ENCODE data around the gene DDX4.
"Not testable (repeated sequence)": the region's sequence is repeated elsewhere in the genome, so short reads cannot be mapped to it uniquely, and the experiment has no call there.

The DDX4 gene

GRCh38 chr5:55815939-55816338 is 78.1 kb downstream of the DDX4 start:
- in situ Hi-C loops (cut with MboI; ENCODE audit: low sequenced_read_pairs); DNase-seq (ENCODE audit: low spot score in 2 of 2); H3K4me1 ChIP-seq: not testable (repeated sequence)

GRCh38 chr5:55816342-55816741 is 78.5 kb downstream of the DDX4 start:
- no peaks in the 10 kb centered on the region for H3K4me1 ChIP-seq
- in situ Hi-C loops (cut with MboI; ENCODE audit: low sequenced_read_pairs) = no loop called here
- H3K36me3 ChIP-seq (replicated peaks) = no peaks in the 10 kb centered on the region
- no peaks in the 10 kb centered on the region for H3K9me3 ChIP-seq
- H3K27me3 ChIP-seq (ENCODE audit: low read depth) = no peaks in the 10 kb centered on the region; the same call in 1 of the 2 replicates
- no peak for DNase-seq (ENCODE audit: low spot score in 2 of 2)
- no peak overlapping the region for H3K4me3 ChIP-seq

More at GRCh38 chr5:55815939-55816338, 78.1 kb downstream of the DDX4 start:
- H3K36me3 ChIP-seq (replicated peaks); H3K4me3 ChIP-seq; H3K27me3 ChIP-seq (ENCODE audit: low read depth); H3K9me3 ChIP-seq: not testable (repeated sequence)

- H3K27me3 ChIP-seq (ENCODE audit: low read depth) = no peaks in the 10 kb centered on the region; the same call in 1 of the 2 replicates
- no peak for DNase-seq (ENCODE audit: low spot score in 2 of 2)
- no peak overlapping the region for H3K4me3 ChIP-seq
- H3K36me3 ChIP-seq (replicated peaks) = no peaks in the 10 kb centered on the region
- in situ Hi-C loops (cut with MboI; ENCODE audit: low sequenced_read_pairs) = no loop called here
- H3K9me3 ChIP-seq = no peaks in the 10 kb centered on the region
- no peaks in the 10 kb centered on the region for H3K4me1 ChIP-seq
Measured at GRCh38 chr5:55817030-55817429, 79.2 kb downstream of the DDX4 start.

- H3K4me1 ChIP-seq = no peaks in the 10 kb centered on the region
- no peaks in the 10 kb centered on the region for H3K9me3 ChIP-seq
- H3K27me3 ChIP-seq (ENCODE audit: low read depth) = no peaks in the 10 kb centered on the region; the same call in 1 of the 2 replicates
- in situ Hi-C loops (cut with MboI; ENCODE audit: low sequenced_read_pairs) = no loop called here
- H3K36me3 ChIP-seq (replicated peaks) = no peaks in the 10 kb centered on the region
- no peak for DNase-seq (ENCODE audit: low spot score in 2 of 2)
- no peak overlapping the region for H3K4me3 ChIP-seq
Measured at GRCh38 chr5:55820488-55820887, 82.6 kb downstream of the DDX4 start.

GRCh38 chr5:55821731-55822512 is 84.1 kb downstream of the DDX4 start:
- DNase-seq (ENCODE audit: low spot score in 2 of 2) = no peak
- Histone ChIP-seq H3K4me1 (no peaks in the 10 kb centered on the region), H3K4me3 (no peak overlapping the region), H3K27me3 (ENCODE audit: low read depth) (no peaks in the 10 kb centered on the region; the same call in 1 of the 2 replicates), H3K36me3 (replicated peaks) (no peaks in the 10 kb centered on the region), H3K9me3 (no peaks in the 10 kb centered on the region)
- in situ Hi-C loops (cut with MboI; ENCODE audit: low sequenced_read_pairs) = no loop called here

- Histone ChIP-seq H3K36me3 (replicated peaks) (no peaks in the 10 kb centered on the region), H3K27me3 (ENCODE audit: low read depth) (no peaks in the 10 kb centered on the region; the same call in 1 of the 2 replicates), H3K4me1 (no peaks in the 10 kb centered on the region), H3K4me3 (no peak overlapping the region), H3K9me3 (no peaks in the 10 kb centered on the region)
- DNase-seq (ENCODE audit: low spot score in 2 of 2) = no peak
- in situ Hi-C loops (cut with MboI; ENCODE audit: low sequenced_read_pairs) = no loop called here
Measured at GRCh38 chr5:55823151-55823796, 85.4 kb downstream of the DDX4 start.

GRCh38 chr5:55829956-55830355 is 92.1 kb downstream of the DDX4 start:
- Histone ChIP-seq H3K4me3 (no peak overlapping the region), H3K36me3 (replicated peaks) (no peaks in the 10 kb centered on the region), H3K4me1 (no peaks in the 10 kb centered on the region), H3K9me3 (no peaks in the 10 kb centered on the region; the same call in 1 of the 2 replicates), H3K27me3 (ENCODE audit: low read depth) (no peaks in the 10 kb centered on the region)
- DNase-seq (ENCODE audit: low spot score in 2 of 2) = no peak
- in situ Hi-C loops (cut with MboI; ENCODE audit: low sequenced_read_pairs) = no loop called here

GRCh38 chr5:55832446-55832845 is 94.6 kb downstream of the DDX4 start:
- Histone ChIP-seq H3K9me3 (no peaks in the 10 kb centered on the region; the same call in 1 of the 2 replicates), H3K36me3 (replicated peaks) (no peaks in the 10 kb centered on the region), H3K27me3 (ENCODE audit: low read depth) (no peaks in the 10 kb centered on the region), H3K4me1 (no peaks in the 10 kb centered on the region), H3K4me3 (no peak overlapping the region)
- in situ Hi-C loops (cut with MboI; ENCODE audit: low sequenced_read_pairs) = no loop called here
- no peak for DNase-seq (ENCODE audit: low spot score in 2 of 2)

GRCh38 chr5:55836191-55836590 is 98.3 kb downstream of the DDX4 start:
- DNase-seq (ENCODE audit: low spot score in 2 of 2) = no peak
- H3K4me3 ChIP-seq = no peak overlapping the region
- H3K4me1 ChIP-seq = no peaks in the 10 kb centered on the region
- no peaks in the 10 kb centered on the region for H3K27me3 ChIP-seq (ENCODE audit: low read depth)
- no peaks in the 10 kb centered on the region; the same call in 1 of the 2 replicates for H3K9me3 ChIP-seq
- in situ Hi-C loops (cut with MboI; ENCODE audit: low sequenced_read_pairs) = no loop called here
- H3K36me3 ChIP-seq (replicated peaks) = no peaks in the 10 kb centered on the region

- Histone ChIP-seq H3K27me3 (ENCODE audit: low read depth) (no peaks in the 10 kb centered on the region), H3K4me3 (no peak overlapping the region), H3K9me3 (no peaks in the 10 kb centered on the region), H3K36me3 (replicated peaks) (no peaks in the 10 kb centered on the region), H3K4me1 (no peaks in the 10 kb centered on the region)
- DNase-seq (ENCODE audit: low spot score in 2 of 2) = no peak
- in situ Hi-C loops (cut with MboI; ENCODE audit: low sequenced_read_pairs) = no loop called here
Measured at GRCh38 chr5:55841976-55842375, 104.1 kb downstream of the DDX4 start.

GRCh38 chr5:55847837-55848236 is 110.0 kb downstream of the DDX4 start:
- H3K36me3 ChIP-seq (replicated peaks) = no peaks in the 10 kb centered on the region
- no peak for DNase-seq (ENCODE audit: low spot score in 2 of 2)
- in situ Hi-C loops (cut with MboI; ENCODE audit: low sequenced_read_pairs) = no loop called here

GRCh38 chr5:55848783-55849182 is 110.9 kb downstream of the DDX4 start:
- Histone ChIP-seq H3K36me3 (replicated peaks) (no peaks in the 10 kb centered on the region), H3K4me1 (no peaks in the 10 kb centered on the region), H3K27me3 (ENCODE audit: low read depth) (peaks cover 7% of the 10 kb centered on the region), H3K9me3 (no peaks in the 10 kb centered on the region), H3K4me3 (no peak overlapping the region)
- DNase-seq (ENCODE audit: low spot score in 2 of 2) = no peak
- in situ Hi-C loops (cut with MboI; ENCODE audit: low sequenced_read_pairs) = no loop called here

More at GRCh38 chr5:55847837-55848236, 110.0 kb downstream of the DDX4 start:
- H3K4me1 ChIP-seq = no peaks in the 10 kb centered on the region
- no peaks in the 10 kb centered on the region for H3K9me3 ChIP-seq
- H3K27me3 ChIP-seq (ENCODE audit: low read depth) = peaks cover 7% of the 10 kb centered on the region
- H3K4me3 ChIP-seq = no peak overlapping the region

- DNase-seq (ENCODE audit: low spot score in 2 of 2) = no peak
- Histone ChIP-seq H3K4me1 (no peaks in the 10 kb centered on the region), H3K36me3 (replicated peaks) (no peaks in the 10 kb centered on the region), H3K27me3 (ENCODE audit: low read depth) (peaks cover 7% of the 10 kb centered on the region), H3K9me3 (no peaks in the 10 kb centered on the region), H3K4me3 (no peak within 1 kb of the TSS)
- in situ Hi-C loops (cut with MboI; ENCODE audit: low sequenced_read_pairs) = no loop called here
Measured at GRCh38 chr5:55850839-55851674, 113.2 kb downstream of the DDX4 start, which contains the start of gene IL31RA. IL31RA (plus strand) TSS chr5:55851357; CDS start chr5:55851571, 214 bp downstream.

GRCh38 chr5:55851675-55851979 is 113.8 kb downstream of the DDX4 start:
- no peak for DNase-seq (ENCODE audit: low spot score in 2 of 2)
- H3K4me1 ChIP-seq = no peaks in the 10 kb centered on the region
- peaks cover 12% of the 10 kb centered on the region for H3K27me3 ChIP-seq (ENCODE audit: low read depth)
- no peaks in the 10 kb centered on the region for H3K36me3 ChIP-seq (replicated peaks)
- in situ Hi-C loops (cut with MboI; ENCODE audit: low sequenced_read_pairs) = no loop called here
- no peaks in the 10 kb centered on the region for H3K9me3 ChIP-seq
- no peak overlapping the region for H3K4me3 ChIP-seq
